Adrenal gland (tissue), 12 donors: Measurements from ENCODE around the gene CDK5R1. TPM values are rescaled to one million over a fixed set of nuclear protein-coding genes. Genes with fewer than 3 reads are reported as not detected.
"Not testable (repeated sequence)": the region's sequence is repeated elsewhere in the genome, so short reads cannot be mapped to it uniquely, and the experiment has no call there.

Experiments used
- DNase-seq, 7 donors: peaks; one replicate each; pipeline ENCODE4 v3.0.0-alpha.2; 2019 to 2020
- H3K27ac ChIP-seq, 5 donors: fragments of 200-600 bp; sonication (generic) in 4 of 5; 1 replicate in 3 of 5; 2 replicates in 2 of 5; pipeline versions ENCODE4 v1.5.1 to v1.8.0; 2016 to 2020; ENCODE audit warnings: mild to moderate bottlenecking in 1 of 5
- H3K27me3 ChIP-seq: fragments of 200-600 bp; 2 replicates; pipeline ENCODE4 v1.8.0; 2021
- H3K36me3 ChIP-seq, 2 donors: fragments of 200-600 bp; replicated peaks in 1 of 2; 1 replicate in 1 of 2; 2 replicates in 1 of 2; pipeline versions ENCODE4 v1.5.1 to v1.8.0; 2018 to 2022
- H3K4me1 ChIP-seq, 2 donors: fragments of 200-600 bp; replicated peaks in 1 of 2; 1 replicate in 1 of 2; 2 replicates in 1 of 2; pipeline versions ENCODE4 v1.5.1 to v1.8.0; 2018 to 2021
- H3K4me3 ChIP-seq, 4 donors: fragments of 200-600 bp; sonication (generic) in 3 of 4; one replicate each; pipeline ENCODE4 v1.5.1; 2016 to 2018
- H3K9me3 ChIP-seq, 3 donors: fragments of 200-600 bp; sonication (generic) in 1 of 3; replicated peaks in 1 of 3; 1 replicate in 2 of 3; 2 replicates in 1 of 3; pipeline versions ENCODE4 v1.5.1 to v1.8.0; 2016 to 2021
- CTCF ChIP-seq, 6 experiments: fragments of 450-650 bp in 4 of 6; fragments of 200-600 bp in 2 of 6; sonication (generic) in 1 of 6; IDR thresholded peaks; 1 replicate in 5 of 6; 2 replicates in 1 of 6; pipeline versions ENCODE4 v1.5.1 to v1.8.0; 2016 to 2021; ENCODE audit warnings: antibody characterized with exemption in 6 of 6, mild to moderate bottlenecking in 2 of 6, moderate library complexity in 1 of 6
- POLR2A ChIP-seq, 2 donors: fragments of 450-650 bp; IDR thresholded peaks; one replicate each; pipeline ENCODE4 v1.6.1; 2017; ENCODE audit warnings: antibody characterized with exemption in 2 of 2, mild to moderate bottlenecking in 2 of 2, moderate library complexity in 1 of 2
- WGBS, 4 donors: extraction: QIAGEN DNeasy Blood & Tissue Kit in 2 of 4; methylation state at CpG; one replicate each; pipeline versions ENCODE4 v1.1.5 to v1.1.7; 2013 to 2017; 5-methylcytosine and 5-hydroxymethylcytosine counted together
- intact Hi-C, 2 donors: fragments of 100-400 bp; cut with DNase I; formaldehyde crosslinking; loops; one replicate each; pipeline versions ENCODE4 v1.14.1 to v1.15.0; 2022 to 2023
- polyA plus RNA-seq, 3 donors: library from polyadenylated mRNA; stranded (reverse); fragments of 200-250 nt in 2 of 3; fragments of 350-450 nt in 1 of 3; fragmentation: Illumina TruSeq in 1 of 3; extraction: RNeasy Lipid Tissue Mini Kit (QIAGEN cat#74804) in 1 of 3; gene quantifications; one replicate each; pipeline ENCODE4 v1.2.3, GENCODE V29; 2013 to 2014
- total RNA-seq, 9 donors: library from RNA; depleted of rRNA in 4 of 9; stranded (reverse); fragments of >200 nt in 4 of 9; fragments of 120-200 nt in 1 of 9; fragmentation: NEBNext Ultra II Directional in 1 of 9; extraction: Animal tissue kit (Norgen Biotek cat#: 25700) in 1 of 9; gene quantifications; one replicate each; pipeline versions ENCODE4 v1.1.0 to v1.2.4, GENCODE V29; 2013 to 2023
- donor health status: healthy with polysubstance abuse.
- donor health status: Bipolar disorder and iron deficiency.
- donor health status: DM: yes; HTN: yes; CAD: no.
- donor health status: DM: no; HTN: no; CAD: no.
- donor health status: DM: no; HTN: no; CAD: no.
- donor health status: DM: yes; HTN: yes; CAD: no.

CDK5R1 gene
- total and polyA plus RNA-seq, 12 donors, result 0.98 to 4.5 (median 2.7) TPM

GRCh38 chr17:32445971-32446370 is 40.8 kb upstream of the CDK5R1 start:
- 59 to 89% (median 63%) methylated on average over 2 of the region's 2 CpGs for WGBS, 4 donors
- TF ChIP-seq POLR2A (IDR thresholded peaks at IDR 0.05) (no peak), CTCF (IDR thresholded peaks at IDR 0.05) (no peak)
- no peak for DNase-seq
- Histone ChIP-seq H3K4me1 (peaks cover 8 to 18% of the 10 kb centered on the region in 2 donors), H3K9me3 (no peaks in the 10 kb centered on the region), H3K27ac (no peak overlapping the region), H3K27me3 (no peaks in the 10 kb centered on the region), H3K4me3 (peak overlapping the region in 1 of 4 donors; percentile 67), H3K36me3 (peaks cover 0 to 36% of the 10 kb centered on the region in 2 donors)
- intact Hi-C loops, result no loop called here

GRCh38 chr17:32446949-32447348 is 39.8 kb upstream of the CDK5R1 start:
- Histone ChIP-seq H3K9me3 (no peaks in the 10 kb centered on the region), H3K36me3 (peaks cover 0 to 46% of the 10 kb centered on the region in 2 donors), H3K27me3 (no peaks in the 10 kb centered on the region), H3K4me1 (peaks cover 8 to 24% of the 10 kb centered on the region in 2 donors), H3K27ac (no peak overlapping the region), H3K4me3 (no peak overlapping the region)
- WGBS, 4 donors, result 72 to 88% (median 83%) methylated on average over 2 of the region's 2 CpGs
- intact Hi-C loops, result no loop called here
- no peak for TF ChIP-seq CTCF (IDR thresholded peaks at IDR 0.05)
- no peak for TF ChIP-seq POLR2A (IDR thresholded peaks at IDR 0.05)
- DNase-seq, result no peak

- peaks cover 0 to 75% of the 10 kb centered on the region in 2 donors for H3K36me3 ChIP-seq
- no peak overlapping the region for H3K4me3 ChIP-seq
- no peaks in the 10 kb centered on the region for H3K9me3 ChIP-seq
- WGBS, 4 donors, result 92 to 96% (median 94%) methylated on average over 5 of the region's 5 CpGs
- DNase-seq, result no peak
- H3K27me3 ChIP-seq, result no peaks in the 10 kb centered on the region
- H3K27ac ChIP-seq, result no peak overlapping the region
- peaks cover 8 to 24% of the 10 kb centered on the region in 2 donors for H3K4me1 ChIP-seq
- TF ChIP-seq CTCF (IDR thresholded peaks at IDR 0.05) (no peak), POLR2A (IDR thresholded peaks at IDR 0.05) (no peak)
- intact Hi-C loops, result no loop called here
These were observed 36.8 kb upstream of the CDK5R1 start for GRCh38 chr17:32449963-32450362.

GRCh38 chr17:32450379-32450778 is 36.4 kb upstream of the CDK5R1 start:
- H3K27ac ChIP-seq, H3K4me3 ChIP-seq, H3K27me3 ChIP-seq, intact Hi-C loops, DNase-seq, H3K9me3 ChIP-seq: not testable (repeated sequence)
- Histone ChIP-seq H3K36me3 (peaks cover 0 to 79% of the 10 kb centered on the region in 2 donors), H3K4me1 (peaks cover 7 to 23% of the 10 kb centered on the region in 2 donors)
- WGBS, 4 donors, result 88 to 93% (median 93%) methylated on average over 6 of the region's 6 CpGs

- H3K36me3 ChIP-seq, result peaks cover 0 to 89% of the 10 kb centered on the region in 2 donors
- 68 to 96% (median 75%) methylated on average over 2 of the region's 2 CpGs for WGBS, 4 donors
These were observed 34.9 kb upstream of the CDK5R1 start for GRCh38 chr17:32451879-32452278.

More at GRCh38 chr17:32451879-32452278, 34.9 kb upstream of the CDK5R1 start:
- intact Hi-C loops, result no loop called here
- TF ChIP-seq CTCF (IDR thresholded peaks at IDR 0.05), result no peak
- TF ChIP-seq POLR2A (IDR thresholded peaks at IDR 0.05), result no peak
- Histone ChIP-seq H3K4me3 (no peak overlapping the region), H3K27ac (no peak overlapping the region), H3K9me3 (no peaks in the 10 kb centered on the region), H3K27me3 (no peaks in the 10 kb centered on the region), H3K4me1 (peaks cover 0 to 9% of the 10 kb centered on the region in 2 donors)
- DNase-seq, result no peak
